Measurements from ENCODE around the gene COPS4.
"Not testable (repeated sequence)": the region's sequence is repeated elsewhere in the genome, so short reads cannot be mapped to it uniquely, and the experiment has no call there.

The COPS4 gene

DNA sequence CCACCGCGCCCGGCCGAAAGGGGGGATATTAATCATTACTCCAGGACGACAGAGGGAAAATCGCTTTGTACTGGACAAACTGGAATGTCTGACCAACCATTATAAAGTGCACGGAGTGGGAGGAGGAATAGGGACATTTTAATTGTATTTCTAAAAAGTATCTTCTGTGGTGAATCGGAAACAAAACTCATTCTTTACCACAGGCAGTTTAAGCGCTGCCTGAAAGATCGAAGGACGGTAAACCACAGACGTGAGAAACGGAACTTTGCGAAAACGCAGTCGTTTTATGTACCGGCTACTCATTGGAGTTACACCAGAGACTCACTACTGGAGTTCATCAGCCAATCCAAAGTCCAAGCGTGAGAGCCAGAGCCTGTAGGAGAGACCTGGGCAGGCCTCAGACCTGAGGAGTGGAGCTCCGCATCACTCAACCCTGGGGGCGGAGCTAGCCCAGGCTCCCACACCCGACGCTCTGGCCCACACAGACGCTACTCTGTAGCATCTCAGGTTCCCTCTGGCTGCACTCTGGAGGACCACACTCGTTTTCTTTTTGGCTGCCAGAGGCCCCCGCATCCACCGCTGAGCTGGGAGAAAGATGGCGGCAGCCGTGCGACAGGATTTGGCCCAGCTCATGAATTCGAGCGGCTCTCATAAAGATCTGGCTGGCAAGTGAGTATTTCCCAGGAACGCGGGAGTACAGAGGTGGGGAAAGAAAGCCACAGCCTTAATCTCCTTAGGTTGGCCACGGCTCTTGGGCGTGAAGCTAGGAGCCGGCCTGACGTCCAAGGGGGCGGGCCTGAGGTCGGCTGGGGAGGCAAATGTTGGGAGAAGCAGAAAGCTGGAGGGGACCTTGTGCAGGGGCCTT is at the start of gene COPS4:
TSS of gene COPS4 (plus strand) at position 554 of the 865 bp plus-strand sequence. CDS start at position 596, 42 bp downstream.
- H3K36me3 ChIP-seq (replicated peaks; ENCODE audit: insufficient read depth, low read length): no peaks in the 10 kb centered on the region
- H4K20me1 ChIP-seq (ENCODE audit: insufficient read depth, low read length): no peaks in the 10 kb centered on the region
- peak within 1 kb of the TSS; percentile 90 for H2AFZ ChIP-seq (ENCODE audit: low read length)
- peaks cover 5% of the 10 kb centered on the region; the same call in 1 of the 2 replicates for H3K4me1 ChIP-seq (ENCODE audit: low read length)
- peak within 1 kb of the TSS; percentile 70 for H3K9ac ChIP-seq (ENCODE audit: low read length)
- H3K9me2 ChIP-seq (replicated peaks; ENCODE audit: insufficient read depth, low read length): no peaks in the 10 kb centered on the region
- H3K27ac ChIP-seq (ENCODE audit: low read length): peak within 1 kb of the TSS; percentile 86
- no peaks in the 10 kb centered on the region; the same call in 1 of the 2 replicates for H3K27me3 ChIP-seq (replicated peaks; ENCODE audit: insufficient read depth, low read length)
- H3K9me3 ChIP-seq (replicated peaks; ENCODE audit: insufficient read depth, low read length): no peaks in the 10 kb centered on the region
- H3K79me2 ChIP-seq (ENCODE audit: low read length): peaks cover 46% of the 10 kb centered on the region
- peak within 1 kb of the TSS; percentile 78 for H3K4me2 ChIP-seq (ENCODE audit: low read depth, low read length)
- TF ChIP-seq EZH2 (optimal IDR thresholded peaks at IDR 0.05; ENCODE audit: low read depth, low read length): no peak
- TF ChIP-seq, protein P1, sequence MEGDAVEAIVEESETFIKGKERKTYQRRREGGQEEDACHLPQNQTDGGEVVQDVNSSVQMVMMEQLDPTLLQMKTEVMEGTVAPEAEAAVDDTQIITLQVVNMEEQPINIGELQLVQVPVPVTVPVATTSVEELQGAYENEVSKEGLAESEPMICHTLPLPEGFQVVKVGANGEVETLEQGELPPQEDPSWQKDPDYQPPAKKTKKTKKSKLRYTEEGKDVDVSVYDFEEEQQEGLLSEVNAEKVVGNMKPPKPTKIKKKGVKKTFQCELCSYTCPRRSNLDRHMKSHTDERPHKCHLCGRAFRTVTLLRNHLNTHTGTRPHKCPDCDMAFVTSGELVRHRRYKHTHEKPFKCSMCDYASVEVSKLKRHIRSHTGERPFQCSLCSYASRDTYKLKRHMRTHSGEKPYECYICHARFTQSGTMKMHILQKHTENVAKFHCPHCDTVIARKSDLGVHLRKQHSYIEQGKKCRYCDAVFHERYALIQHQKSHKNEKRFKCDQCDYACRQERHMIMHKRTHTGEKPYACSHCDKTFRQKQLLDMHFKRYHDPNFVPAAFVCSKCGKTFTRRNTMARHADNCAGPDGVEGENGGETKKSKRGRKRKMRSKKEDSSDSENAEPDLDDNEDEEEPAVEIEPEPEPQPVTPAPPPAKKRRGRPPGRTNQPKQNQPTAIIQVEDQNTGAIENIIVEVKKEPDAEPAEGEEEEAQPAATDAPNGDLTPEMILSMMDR (IDR thresholded peaks at IDR 0.05; ENCODE audit: low read length): no peak
- H3F3A ChIP-seq (ENCODE audit: insufficient read depth, low read length): peaks cover 7% of the 10 kb centered on the region; the same call in 1 of the 2 replicates
- peak within 1 kb of the TSS; percentile 86 for H3K4me3 ChIP-seq (ENCODE audit: low read length)
- peak; percentile 100 for DNase-seq

DNA sequence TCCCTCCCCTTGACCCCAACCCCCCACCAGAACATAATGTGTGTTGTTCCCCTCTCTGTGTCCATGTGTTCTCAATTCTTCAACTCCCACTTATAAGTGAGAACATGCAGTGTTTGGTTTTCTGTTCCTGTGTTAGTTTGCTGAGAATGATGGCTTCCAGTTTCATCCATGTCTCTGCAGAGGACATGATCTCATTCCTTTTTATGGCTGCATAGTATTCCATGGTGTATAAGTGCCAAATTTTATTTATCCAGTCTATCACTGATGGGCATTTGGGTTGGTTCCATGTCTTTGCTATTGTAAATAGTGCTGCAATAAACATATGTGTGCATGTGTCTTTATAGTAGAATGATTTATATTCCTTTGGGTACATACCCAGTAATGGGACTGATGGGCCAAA is 47.5 kb upstream of the COPS4 start:
- H2AFZ ChIP-seq (ENCODE audit: low read length); H3K27ac ChIP-seq (ENCODE audit: low read length); H3K9me3 ChIP-seq (replicated peaks; ENCODE audit: insufficient read depth, low read length); DNase-seq; H3K9ac ChIP-seq (ENCODE audit: low read length); H3K27me3 ChIP-seq (replicated peaks; ENCODE audit: insufficient read depth, low read length); H3K4me3 ChIP-seq (ENCODE audit: low read length); H3K9me2 ChIP-seq (replicated peaks; ENCODE audit: insufficient read depth, low read length); H3K4me2 ChIP-seq (ENCODE audit: low read depth, low read length); H3K36me3 ChIP-seq (replicated peaks; ENCODE audit: insufficient read depth, low read length); H3F3A ChIP-seq (ENCODE audit: insufficient read depth, low read length): not testable (repeated sequence)
- Histone ChIP-seq H3K4me1 (ENCODE audit: low read length) (peaks cover 11% of the 10 kb centered on the region), H4K20me1 (ENCODE audit: insufficient read depth, low read length) (peaks cover 10% of the 10 kb centered on the region), H3K79me2 (ENCODE audit: low read length) (peaks cover 93% of the 10 kb centered on the region)

DNA sequence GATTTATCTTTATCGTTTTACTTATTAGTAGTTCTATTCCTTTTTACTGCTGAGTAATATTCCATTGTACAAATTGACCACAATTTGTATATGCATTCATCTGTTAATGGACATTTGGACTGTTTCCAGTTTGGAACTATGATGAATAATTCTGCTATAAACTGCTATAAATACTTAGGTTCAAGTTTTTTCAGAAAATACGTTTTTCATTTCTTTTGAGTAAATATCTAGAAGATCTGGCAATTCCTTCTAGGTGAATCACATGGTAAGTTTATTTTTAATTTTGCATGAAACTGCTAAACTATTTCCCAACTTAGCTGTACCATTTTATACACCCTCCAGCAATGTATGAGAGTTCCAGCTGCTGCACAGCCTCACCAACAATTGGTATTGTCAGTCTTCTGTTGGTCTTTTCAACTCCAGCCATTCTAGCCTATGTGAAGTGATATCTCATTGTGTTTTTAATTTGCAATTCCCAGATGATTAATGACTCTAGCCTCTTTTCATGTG is 46.6 kb upstream of the COPS4 start:
- Histone ChIP-seq H4K20me1 (ENCODE audit: insufficient read depth, low read length) (peaks cover 10% of the 10 kb centered on the region), H3K36me3 (replicated peaks; ENCODE audit: insufficient read depth, low read length) (no peaks in the 10 kb centered on the region), H3K4me2 (ENCODE audit: low read depth, low read length) (no peak overlapping the region), H3F3A (ENCODE audit: insufficient read depth, low read length) (peaks cover 4% of the 10 kb centered on the region), H3K9me2 (replicated peaks; ENCODE audit: insufficient read depth, low read length) (no peaks in the 10 kb centered on the region), H3K79me2 (ENCODE audit: low read length) (peaks cover 91% of the 10 kb centered on the region), H3K4me1 (ENCODE audit: low read length) (peaks cover 11% of the 10 kb centered on the region), H3K9me3 (replicated peaks; ENCODE audit: insufficient read depth, low read length) (no peaks in the 10 kb centered on the region), H3K9ac (ENCODE audit: low read length) (no peak overlapping the region), H2AFZ (ENCODE audit: low read length) (no peak overlapping the region), H3K27ac (ENCODE audit: low read length) (no peak overlapping the region), H3K27me3 (replicated peaks; ENCODE audit: insufficient read depth, low read length) (no peaks in the 10 kb centered on the region), H3K4me3 (ENCODE audit: low read length) (no peak overlapping the region)
- TF ChIP-seq, protein P1 (IDR thresholded peaks at IDR 0.05; ENCODE audit: low read length): no peak
- TF ChIP-seq EZH2 (optimal IDR thresholded peaks at IDR 0.05; ENCODE audit: low read depth, low read length) (no peak), EZH2phosphoT487 (IDR thresholded peaks at IDR 0.05; ENCODE audit: low read length) (no peak)
- no peak for DNase-seq
